AG08395 (cell line): Measurements from ENCODE around the gene MYL5.
"Not testable (repeated sequence)": the region's sequence is repeated elsewhere in the genome, so short reads cannot be mapped to it uniquely, and the experiment has no call there.

Experiments used
- DNase-seq: peaks from one replicate; pipeline ENCODE4 v3.0.0; 2012; ENCODE audit warnings: mixed read lengths, low spot score

MYL5 gene

DNA sequence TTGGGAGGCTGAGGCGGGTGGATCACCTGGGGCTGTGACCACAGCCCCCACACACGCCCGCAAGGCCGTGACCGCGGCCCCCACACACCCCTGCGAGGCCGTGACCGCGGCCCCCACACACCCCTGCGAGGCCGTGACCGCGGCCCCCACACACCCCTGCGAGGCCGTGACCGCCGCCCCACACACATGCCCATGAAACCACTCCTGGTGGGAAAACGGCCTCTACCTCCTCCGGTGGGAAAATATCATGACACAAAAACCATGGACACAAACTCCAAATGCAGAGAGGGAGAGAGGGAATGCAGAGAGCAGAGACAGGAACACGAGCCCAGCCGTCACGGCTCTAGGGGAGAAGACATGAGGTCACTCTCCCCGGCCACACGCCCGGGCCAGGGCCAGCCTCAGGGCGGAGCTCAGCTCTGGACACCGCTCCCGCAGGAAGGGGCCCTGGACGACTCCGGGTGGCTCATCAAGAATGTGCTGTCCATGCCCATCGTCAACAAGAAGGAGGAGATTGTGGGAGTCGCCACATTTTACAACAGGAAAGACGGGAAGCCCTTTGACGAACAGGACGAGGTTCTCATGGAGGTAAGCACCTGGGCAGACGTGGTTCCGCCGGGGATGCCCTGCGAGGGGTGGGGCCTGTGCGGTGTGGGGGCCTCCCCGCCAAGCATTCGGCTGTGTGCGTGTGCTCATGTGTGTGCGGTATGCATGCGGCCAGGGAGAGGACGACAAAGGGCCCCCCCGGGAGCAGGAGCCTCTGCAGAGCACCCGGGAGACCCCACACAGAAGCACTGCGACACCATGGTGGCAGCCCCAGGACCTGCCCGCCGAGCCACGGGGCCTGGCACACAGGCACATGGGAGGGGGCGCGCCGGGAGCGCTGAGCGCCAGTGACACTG, 17.7 kb upstream of the MYL5 start:
- DNase-seq: no peak

DNA sequence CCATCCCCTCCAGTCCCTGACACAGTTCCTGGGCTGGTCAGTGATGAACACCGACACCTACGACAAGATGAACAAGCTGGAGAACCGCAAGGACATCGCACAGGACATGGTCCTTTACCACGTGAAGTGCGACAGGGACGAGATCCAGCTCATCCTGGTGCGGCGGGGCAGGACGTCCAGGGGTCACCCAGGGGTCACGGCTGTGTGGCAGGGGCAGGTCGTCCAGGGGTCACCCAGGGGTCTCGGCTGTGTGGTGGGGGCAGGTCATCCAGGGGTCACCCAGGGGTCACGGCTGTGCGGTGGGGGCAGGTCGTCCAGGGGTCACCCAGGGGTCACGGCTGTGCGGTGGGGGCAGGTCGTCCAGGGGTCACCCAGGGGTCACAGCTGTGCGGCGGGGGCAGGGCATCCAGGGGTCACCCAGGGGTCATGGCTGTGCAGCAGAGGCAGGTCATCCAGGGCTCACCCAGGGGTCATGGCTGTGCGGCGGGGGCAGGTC, 17.0 kb upstream of the MYL5 start:
- DNase-seq: no peak

DNA sequence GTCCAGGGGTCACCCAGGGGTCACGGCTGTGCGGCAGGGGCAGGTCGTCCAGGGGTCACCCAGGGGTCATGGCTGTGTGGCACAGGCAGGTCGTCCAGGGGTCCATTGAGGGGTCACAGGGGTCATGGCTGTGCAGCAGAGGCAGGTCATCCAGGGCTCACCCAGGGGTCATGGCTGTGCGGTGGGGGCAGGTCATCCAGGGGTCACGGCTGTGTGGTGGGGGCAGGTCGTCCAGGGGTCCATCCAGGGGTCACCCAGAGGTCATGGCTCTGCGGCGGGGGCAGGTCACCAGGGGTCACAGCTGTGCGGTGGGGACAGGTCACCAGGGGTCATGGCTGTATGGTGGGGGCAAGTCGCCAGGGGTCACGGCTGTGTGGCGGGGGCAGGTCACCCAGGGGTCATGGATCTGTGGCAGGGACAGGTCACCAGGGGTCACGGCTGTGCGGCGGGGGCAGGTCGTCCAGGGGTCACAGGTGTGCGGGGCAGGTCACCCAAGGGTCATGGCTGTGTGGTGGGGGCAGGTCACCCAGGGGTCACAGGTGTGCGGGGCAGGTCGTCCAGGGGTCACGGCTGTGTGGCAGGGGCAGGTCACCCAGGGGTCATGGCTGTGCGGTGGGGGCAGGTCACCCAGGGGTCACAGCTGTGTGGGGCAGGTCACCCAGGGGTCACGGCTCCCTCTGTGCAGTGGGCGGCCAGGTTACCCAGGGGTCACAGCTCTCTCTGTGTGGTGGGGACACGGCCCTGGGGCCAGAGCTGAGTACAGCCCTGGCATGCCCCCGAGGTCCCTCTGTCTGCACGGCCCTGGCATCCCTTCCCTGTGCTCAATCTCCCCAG, 16.3 kb upstream of the MYL5 start:
- DNase-seq: no peak

DNA sequence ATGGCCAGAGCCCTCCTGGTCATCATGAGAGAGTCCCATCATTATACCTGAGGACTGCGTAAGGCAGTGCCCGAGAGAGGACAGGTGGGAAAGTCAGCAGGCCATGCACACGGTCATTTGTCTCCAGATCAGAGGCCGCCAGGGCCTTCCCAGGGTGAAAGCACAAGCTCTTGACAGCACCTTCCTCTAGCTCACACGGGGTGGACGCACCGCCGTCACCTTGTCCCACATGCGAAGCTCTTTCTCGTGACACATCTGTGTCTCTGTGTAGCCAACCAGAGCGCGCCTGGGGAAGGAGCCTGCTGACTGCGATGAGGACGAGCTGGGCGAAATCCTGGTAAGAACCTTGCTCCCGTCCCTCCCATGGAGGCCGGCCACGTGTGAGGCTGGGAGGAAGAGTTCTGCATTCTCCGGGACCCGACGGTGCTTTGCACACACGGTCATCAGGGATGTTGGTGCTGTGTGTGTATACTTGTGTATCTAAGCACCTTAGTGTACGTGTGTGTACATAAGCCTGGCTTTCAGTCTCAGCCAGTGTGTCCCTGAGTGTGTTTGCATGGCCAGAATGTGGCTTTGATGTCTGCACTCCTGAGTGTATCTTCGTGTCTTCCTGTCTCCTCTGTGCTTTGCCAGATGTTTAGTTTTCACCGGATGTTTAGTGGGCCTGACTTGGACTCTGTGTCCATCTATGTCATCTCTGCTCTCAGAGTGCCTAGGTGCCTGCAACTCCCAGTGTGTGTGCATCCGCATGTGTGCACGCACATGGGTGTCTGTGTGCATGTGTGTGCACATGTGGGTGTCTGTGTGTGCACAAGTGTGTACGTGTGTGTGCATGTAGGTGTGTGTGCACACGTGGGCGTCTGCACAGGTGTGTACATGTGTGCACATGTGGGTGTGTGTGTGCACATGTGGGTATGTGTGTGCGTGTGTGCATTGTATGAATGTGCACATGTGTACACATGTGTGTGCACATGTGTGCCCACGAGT, 15.4 kb upstream of the MYL5 start:
- no peak for DNase-seq

DNA sequence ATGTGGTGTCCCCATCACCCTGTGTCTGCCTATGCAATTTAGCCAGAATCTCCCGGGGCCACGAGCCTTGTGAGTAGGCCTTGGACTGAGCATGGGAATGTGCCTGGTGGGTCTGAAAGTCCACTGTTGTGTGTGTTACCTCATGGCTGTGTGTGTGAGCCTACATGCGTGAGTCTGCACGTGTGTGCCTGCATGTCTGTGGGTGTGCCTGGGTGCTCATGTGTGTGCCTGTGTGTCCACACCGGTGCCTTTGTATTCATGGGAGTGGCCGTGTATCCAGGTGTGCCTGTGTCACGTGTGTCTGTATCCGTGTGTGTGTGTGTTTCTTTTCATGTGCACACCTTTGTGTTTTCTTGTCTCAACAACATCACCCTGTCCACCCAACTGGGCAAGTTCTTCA, 14.5 kb upstream of the MYL5 start:
- DNase-seq: no peak

DNA sequence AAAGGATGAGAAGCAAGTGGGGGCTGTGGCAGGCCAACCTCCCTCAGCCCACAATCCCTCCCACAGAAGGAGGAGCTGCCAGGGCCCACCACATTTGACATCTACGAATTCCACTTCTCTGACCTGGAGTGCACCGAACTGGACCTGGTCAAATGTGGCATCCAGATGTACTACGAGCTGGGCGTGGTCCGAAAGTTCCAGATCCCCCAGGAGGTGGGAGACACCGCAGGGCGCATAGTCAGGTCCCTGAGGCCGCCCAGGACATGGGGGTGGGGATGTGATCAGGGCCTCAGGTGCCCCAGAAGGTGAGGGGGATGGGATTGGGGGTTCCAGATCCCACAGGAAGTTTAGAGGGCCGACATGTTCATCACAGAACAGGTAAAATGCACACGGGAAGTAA, 13.9 kb upstream of the MYL5 start:
- DNase-seq: no peak

DNA sequence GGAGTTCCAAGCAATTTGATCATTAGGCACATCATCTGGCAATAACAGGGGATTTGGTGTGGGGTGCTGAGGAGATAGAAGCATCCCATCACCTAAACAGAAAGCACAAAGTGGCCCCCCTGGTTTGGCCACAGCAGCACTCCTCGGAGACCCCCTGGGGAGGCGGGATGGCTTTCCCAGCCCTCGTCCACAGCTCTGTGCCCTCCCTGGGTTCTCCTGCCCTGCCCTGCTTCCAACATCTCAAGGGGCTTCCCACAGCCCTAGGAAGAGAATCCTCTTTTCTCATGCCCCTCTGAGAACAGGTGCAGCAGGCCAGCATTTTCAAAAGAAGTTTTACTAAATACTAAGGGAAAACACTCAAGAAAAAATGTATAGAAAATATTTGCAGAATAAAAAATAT, 13.1 kb upstream of the MYL5 start:
- no peak for DNase-seq

DNA sequence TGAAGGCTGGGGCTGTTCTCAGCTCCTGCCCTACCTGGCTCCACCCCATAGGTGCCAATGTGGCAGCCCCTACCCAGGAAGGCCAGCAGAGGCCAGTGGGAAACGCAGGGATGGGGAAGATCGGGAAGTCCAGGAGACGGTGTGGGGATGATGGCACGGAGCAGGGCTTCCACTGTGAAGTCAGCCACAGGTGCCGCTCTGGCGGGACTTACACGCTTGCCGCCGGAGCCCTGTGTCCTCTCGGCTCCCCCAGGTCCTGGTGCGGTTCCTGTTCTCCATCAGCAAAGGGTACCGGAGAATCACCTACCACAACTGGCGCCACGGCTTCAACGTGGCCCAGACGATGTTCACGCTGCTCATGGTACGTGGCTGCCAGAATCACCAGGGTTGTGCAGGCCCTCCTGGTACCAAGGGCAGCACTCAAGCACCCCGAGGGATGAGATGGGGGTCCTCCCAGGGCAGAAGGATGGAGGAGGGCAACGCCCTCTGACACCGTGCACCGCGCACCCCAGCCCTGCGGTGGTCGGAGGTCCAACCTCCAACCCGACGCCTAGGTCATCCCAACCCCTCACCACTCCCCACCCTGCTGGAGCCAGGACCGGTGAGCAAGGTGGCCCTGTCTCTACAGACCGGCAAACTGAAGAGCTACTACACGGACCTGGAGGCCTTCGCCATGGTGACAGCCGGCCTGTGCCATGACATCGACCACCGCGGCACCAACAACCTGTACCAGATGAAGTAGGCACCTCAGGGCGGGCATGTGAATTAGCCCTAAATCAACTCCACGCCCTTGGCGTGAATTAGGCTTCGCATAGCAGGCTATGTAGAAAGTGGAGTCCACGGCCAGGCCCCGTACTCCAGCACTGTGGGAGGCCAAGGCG, 12.2 kb upstream of the MYL5 start:
- DNase-seq: no peak

DNA sequence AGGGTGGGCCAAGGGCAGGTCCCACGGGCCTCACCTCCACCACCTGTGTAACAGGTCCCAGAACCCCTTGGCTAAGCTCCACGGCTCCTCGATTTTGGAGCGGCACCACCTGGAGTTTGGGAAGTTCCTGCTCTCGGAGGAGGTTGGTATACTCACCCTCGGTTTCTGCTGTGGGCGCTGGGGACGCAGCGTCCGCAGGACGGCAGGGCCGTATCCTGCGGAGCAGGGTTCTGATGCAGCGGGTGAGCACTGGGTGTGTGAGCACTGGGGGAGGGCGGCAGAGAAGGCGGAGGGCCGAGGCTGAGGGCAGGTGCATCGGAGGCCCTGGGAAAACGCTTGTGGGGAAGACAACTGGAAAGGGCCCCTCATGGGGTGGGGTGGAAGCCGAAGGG, 11.3 kb upstream of the MYL5 start:
- DNase-seq: no peak

DNA sequence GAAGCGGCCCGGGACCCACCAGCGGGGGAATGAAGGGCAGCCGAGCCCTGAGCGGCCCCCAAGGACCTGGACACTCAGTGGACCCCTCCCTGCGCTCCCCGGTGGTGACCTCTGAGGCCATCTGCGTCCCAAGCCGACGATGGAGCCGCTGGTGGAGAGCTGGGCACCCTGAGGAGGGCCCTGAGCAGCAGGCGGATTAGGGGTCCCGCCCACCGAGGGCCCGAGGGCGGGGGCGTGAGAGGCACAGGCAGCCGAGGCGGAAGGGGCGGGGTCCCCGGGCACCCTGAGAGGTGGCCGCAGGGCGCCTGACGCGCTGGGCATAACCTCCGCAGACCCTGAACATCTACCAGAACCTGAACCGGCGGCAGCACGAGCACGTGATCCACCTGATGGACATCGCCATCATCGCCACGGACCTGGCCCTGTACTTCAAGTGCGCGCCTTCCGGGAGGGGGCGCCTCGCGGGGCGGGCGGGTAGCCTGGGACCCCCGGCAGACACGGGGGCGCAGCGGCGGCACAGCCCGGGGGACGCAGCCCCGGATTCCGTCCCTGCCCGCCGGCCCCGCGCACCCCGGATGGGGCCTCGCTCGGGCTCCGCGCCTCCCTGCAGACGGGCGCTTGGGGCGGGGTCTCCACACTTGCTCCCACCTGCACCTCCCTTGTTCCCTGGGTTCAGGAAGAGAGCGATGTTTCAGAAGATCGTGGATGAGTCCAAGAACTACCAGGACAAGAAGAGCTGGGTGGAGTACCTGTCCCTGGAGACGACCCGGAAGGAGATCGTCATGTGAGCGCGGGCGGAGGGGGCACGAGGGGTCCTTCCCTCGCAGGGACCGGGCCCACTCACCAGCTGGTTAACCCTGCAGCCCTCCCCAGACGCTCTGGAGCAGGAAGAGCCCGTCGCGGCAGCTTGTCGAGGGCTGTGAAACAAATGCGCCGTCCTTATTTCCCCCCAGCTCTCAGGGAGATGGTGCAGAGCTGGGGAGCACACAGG, 10.6 kb upstream of the MYL5 start:
- no peak for DNase-seq

DNA sequence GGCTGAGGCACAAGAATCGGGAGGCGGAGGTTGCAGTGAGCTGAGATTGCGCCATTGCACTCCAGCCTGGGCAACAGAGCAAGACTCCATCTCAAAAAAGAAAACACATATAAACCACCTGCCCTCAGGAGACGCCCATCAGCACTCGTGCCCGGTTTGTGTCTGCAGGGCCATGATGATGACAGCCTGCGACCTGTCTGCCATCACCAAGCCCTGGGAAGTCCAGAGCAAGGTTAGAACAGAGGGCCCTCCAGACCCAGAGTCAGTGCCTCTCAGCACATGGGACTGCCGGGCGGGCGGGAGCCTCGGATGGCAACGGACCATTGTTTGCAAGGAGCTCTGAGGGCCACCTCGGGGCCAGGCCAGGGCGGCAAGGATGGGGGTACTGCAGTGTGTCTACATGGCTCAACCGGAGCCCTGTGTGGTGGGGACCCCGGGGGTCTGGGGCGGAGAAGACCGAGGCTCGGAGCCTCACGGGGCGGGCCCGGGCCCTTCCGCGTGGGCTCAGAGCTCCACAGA, 9.6 kb upstream of the MYL5 start:
- no peak for DNase-seq

DNA sequence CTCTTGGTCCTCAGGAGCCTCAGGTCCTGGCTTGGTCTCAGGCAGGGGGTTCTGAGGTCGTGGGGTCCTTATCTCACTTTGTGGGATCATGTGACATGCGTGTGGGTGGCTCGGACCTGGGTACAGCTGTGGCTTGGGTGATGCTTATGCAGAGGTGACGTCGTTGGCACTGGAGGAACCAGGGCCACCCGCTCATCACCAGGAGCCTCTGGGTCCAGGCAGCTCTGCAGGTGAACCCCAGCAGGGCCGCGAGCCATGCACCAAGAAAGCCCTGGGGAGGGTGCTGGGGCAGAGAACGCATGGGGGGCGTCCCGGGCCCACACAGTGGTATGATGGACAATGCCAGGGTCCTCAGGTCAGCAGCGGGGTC, 9.0 kb upstream of the MYL5 start:
- no peak for DNase-seq

DNA sequence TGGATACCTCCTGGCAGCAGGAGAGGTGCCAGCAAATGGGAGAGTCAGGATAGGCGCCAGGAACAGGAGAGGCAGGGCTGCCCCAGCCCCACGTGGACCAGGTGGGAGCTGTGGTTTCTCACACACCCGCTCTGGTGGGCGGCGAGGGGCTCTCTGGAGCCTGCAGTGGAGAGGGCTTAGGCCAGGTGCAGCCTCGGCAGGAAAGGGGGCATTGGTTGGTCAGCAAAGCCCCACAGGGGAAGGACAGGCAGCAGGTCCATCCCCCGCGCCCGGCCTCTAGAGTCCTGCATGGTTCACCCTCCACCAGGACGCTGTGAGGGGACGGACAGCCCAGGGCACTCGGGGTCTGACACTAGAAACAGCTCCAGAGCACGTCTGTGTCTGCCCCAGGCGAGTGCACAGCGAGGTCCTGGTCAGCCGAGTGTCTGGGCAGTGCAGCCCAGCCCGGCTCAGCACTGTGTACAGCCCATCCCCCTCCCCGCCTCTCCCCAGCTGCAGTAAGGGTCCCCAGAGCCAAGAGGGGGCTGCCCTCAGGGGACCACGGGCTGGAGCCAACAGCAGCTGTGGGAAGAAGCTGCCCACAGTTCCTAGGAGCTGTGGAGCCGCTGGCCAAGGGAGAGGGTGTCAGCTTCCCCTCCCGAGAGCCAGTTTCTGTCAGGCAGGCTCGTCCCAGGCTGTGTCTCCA, 8.4 kb upstream of the MYL5 start:
- DNase-seq: no peak

DNA sequence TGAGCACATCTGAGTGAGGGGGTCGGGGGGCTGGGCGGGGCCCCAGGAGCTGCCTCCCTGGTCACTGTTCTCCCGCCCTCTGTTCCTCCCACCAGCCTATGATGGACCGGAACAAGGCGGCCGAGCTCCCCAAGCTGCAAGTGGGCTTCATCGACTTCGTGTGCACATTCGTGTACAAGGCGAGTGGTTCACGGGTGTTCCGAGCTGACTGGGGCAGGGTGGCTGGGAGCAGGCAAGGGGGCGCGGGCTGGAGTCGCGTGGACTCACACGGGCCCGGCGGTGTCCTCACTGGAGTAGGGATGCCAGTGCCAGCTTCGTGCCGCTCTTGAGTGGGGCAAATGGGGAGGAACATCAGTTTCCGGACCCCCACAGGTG, 7.9 kb upstream of the MYL5 start:
- DNase-seq: no peak

DNA sequence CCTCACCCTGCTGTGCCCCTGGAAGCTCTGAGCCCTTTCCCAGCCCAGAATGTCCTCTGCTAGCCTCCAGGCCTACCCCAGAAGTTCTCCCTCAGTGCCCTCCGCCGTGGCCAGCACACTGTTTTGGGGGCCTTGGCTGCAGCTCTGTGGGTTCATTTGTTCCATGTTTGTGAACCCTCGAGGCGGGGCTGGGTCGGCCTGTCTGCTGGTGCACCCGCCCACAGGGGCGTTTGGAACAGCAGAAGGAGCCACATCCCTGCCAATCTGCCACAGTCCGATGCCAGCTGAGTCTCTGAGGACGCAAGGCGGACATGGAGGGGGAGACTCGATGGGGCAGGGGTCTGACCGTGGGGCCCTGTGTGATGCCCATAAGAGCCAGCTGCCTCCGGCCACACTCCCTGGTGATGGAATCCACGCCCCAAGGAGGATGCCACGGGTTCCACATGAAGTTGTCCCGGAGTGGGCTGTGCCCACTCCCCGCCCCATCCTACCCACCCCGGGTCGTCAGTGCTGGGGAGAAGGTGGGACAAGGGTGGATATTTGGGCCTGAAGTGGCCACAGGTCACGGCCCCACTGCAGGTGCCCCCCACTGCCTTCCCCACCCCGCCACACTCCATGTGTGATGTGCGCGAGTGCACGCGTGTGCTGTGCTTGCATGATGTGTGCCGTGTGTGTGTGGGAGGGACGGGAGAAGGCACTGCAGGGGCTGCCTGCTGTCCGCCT, 7.4 kb upstream of the MYL5 start:
- no peak for DNase-seq

DNA sequence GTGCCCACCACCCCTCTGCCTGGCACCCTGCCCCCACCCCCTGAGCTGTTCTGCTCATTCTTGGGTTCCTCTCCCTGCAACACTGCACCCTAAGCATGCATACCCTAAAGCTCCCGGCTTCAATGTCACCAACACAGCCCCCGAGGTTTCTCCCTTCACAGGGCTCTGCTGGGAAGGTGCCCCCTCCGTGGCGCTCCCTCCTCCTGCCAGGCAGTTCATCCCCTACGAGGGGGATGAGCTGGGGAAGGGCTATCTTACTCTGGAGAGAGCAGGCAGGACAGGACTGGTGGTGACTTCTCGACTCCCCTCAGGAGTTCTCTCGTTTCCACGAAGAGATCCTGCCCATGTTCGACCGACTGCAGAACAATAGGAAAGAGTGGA, 6.8 kb upstream of the MYL5 start:
- DNase-seq: no peak

DNA sequence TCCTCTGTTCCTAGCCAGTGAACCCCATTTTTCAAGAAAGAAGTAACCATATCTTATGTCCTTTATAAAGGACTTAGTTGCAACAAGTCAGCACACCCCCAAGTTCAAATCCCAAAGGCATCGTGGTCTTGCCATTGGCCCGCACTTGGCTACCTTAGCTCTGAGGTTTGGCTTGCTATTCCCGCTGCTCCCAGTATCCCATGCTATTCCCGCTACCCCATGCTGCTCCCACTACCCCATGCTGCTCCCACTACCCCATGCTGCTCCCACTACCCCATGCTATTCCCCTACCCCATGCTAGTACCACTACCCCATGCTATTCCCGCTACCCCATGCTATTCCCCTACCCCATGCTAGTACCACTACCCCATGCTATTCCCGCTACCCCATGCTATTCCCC, 6.1 kb upstream of the MYL5 start:
- not testable (repeated sequence) for DNase-seq
